Sigmoid colon (tissue), 3 donors: Measurements from ENCODE around the gene MVB12A.

Experiments
- POLR2A ChIP-seq, 2 donors: fragments of 450-650 bp; IDR thresholded peaks; one replicate each; pipeline ENCODE4 v1.6.1; 2016; ENCODE audit warnings: antibody characterized with exemption in 2 of 2, mild to moderate bottlenecking in 2 of 2, moderate library complexity in 2 of 2
- TF ChIP-seq, protein P1 (sequence below), 4 experiments: fragments of 450-650 bp in 3 of 4; fragments of 200-600 bp in 1 of 4; IDR thresholded peaks; one replicate each; pipeline ENCODE4 v1.5.1; 2016 to 2019; ENCODE audit warnings: antibody characterized with exemption in 4 of 4, mild to moderate bottlenecking in 3 of 4, moderate library complexity in 2 of 4

DNA sequence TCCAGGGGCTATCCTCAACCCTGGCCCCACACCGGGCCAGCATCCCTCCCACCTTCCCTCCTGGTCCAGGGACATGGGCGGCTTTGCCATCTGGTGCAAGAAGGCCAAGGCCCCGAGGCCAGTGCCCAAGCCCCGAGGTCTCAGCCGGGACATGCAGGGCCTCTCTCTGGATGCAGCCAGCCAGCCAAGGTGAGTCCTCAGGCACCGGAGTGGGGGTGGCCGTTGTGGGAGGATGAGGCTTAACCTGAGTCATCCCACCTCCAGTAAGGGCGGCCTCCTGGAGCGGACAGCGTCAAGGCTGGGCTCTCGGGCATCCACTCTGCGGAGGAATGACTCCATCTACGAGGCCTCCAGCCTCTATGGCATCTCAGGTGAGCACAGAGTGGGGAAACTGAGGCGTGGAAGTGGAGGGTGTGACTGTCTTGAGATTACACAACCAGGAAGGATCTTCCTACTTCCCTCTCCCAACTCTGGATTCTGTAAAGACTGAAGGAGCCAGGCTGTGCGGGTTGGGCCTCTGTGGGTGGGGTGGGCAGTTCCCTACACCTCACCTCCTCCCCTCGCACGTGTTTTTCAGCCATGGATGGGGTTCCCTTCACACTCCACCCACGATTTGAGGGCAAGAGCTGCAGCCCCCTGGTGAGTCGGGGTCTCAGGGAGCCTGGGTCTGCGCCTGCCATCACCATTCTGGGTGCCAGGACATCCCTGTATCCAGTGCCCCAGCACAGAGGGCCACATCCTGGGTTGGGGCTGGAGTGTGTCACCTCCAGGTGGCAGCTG, 3.8 kb downstream of the MVB12A start:
- TF ChIP-seq POLR2A (IDR thresholded peaks at IDR 0.05), result no peak
- TF ChIP-seq, protein P1, sequence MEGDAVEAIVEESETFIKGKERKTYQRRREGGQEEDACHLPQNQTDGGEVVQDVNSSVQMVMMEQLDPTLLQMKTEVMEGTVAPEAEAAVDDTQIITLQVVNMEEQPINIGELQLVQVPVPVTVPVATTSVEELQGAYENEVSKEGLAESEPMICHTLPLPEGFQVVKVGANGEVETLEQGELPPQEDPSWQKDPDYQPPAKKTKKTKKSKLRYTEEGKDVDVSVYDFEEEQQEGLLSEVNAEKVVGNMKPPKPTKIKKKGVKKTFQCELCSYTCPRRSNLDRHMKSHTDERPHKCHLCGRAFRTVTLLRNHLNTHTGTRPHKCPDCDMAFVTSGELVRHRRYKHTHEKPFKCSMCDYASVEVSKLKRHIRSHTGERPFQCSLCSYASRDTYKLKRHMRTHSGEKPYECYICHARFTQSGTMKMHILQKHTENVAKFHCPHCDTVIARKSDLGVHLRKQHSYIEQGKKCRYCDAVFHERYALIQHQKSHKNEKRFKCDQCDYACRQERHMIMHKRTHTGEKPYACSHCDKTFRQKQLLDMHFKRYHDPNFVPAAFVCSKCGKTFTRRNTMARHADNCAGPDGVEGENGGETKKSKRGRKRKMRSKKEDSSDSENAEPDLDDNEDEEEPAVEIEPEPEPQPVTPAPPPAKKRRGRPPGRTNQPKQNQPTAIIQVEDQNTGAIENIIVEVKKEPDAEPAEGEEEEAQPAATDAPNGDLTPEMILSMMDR (IDR thresholded peaks at IDR 0.05), result no peak
